Measurements from ENCODE around the gene KBTBD13. TPM values are rescaled to one million over a fixed set of nuclear protein-coding genes. Genes with fewer than 3 reads are reported as not detected.

KBTBD13 gene
- total RNA-seq, 1 donor from 2014 or later, result not detected

DNA sequence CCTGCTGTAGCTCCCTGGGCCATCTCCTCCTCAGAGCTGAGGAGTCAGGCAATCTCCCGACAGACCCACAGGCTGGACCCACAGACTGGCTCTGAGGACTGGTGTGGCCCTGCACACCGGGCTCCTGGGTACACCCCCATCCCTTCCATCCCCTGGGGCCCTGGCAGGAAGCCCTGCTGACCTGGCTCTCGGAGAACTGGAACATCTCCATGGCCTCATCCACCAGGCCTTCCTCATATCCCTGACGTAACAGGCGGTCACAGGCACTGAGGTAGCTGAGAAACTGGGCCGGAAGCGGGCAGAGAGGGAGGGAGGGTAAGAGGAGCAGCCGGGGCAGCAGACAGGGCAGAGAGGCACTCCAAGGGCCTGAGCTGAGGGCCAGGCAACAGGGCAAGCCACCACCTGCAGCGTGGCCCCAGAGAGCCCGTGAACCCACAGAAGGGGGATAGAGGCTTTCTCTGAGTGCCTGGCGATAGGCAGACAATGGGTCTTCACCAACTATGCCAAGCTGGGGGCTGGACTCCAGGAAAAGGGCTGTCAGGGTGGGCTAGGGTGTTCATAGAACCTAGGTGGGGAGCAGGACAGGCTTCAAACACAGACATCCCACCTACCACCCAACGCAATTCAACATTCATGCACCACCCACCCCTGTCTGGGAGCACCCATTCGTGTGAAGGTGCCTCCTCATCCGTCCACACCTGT lies 17.9 kb downstream of the KBTBD13 start:
- H4K20me1 ChIP-seq (ENCODE audit: low read depth), result no peaks in the 10 kb centered on the region
- Mint-ChIP-seq H3K27me3 (ENCODE audit: insufficient read depth, low read depth) (peaks cover 3% of the 10 kb centered on the region), H3K36me3 (peaks cover 15% of the 10 kb centered on the region), H3K4me3 (no peak overlapping the region), H3K4me1 (peaks cover 10% of the 10 kb centered on the region), H3K27ac (no peak overlapping the region), H3K9me3 (no peaks in the 10 kb centered on the region)
- H3K4me2 ChIP-seq, result no peak overlapping the region
- H3K79me2 ChIP-seq (ENCODE audit: low read depth), result no peaks in the 10 kb centered on the region
- TF ChIP-seq, protein P1, sequence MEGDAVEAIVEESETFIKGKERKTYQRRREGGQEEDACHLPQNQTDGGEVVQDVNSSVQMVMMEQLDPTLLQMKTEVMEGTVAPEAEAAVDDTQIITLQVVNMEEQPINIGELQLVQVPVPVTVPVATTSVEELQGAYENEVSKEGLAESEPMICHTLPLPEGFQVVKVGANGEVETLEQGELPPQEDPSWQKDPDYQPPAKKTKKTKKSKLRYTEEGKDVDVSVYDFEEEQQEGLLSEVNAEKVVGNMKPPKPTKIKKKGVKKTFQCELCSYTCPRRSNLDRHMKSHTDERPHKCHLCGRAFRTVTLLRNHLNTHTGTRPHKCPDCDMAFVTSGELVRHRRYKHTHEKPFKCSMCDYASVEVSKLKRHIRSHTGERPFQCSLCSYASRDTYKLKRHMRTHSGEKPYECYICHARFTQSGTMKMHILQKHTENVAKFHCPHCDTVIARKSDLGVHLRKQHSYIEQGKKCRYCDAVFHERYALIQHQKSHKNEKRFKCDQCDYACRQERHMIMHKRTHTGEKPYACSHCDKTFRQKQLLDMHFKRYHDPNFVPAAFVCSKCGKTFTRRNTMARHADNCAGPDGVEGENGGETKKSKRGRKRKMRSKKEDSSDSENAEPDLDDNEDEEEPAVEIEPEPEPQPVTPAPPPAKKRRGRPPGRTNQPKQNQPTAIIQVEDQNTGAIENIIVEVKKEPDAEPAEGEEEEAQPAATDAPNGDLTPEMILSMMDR (IDR thresholded peaks at IDR 0.05), result no peak
- TF ChIP-seq EZH2 (IDR thresholded peaks at IDR 0.05) (no peak), EZH2phosphoT487 (IDR thresholded peaks at IDR 0.05) (no peak)
- no peak for DNase-seq (ENCODE audit: low spot score)
- H3K4me1 ChIP-seq, result peaks cover 1% of the 10 kb centered on the region
- no peaks in the 10 kb centered on the region for H3K27me3 ChIP-seq
- H3K27ac ChIP-seq, result no peak overlapping the region
- peaks cover 3% of the 10 kb centered on the region for H3F3A ChIP-seq (ENCODE audit: low read depth)
- no peak overlapping the region for H2AFZ ChIP-seq (replicated peaks)
- H3K9me3 ChIP-seq (ENCODE audit: low read depth), result no peaks in the 10 kb centered on the region
- no peak overlapping the region for H3K4me3 ChIP-seq
- no peak overlapping the region for H3K9ac ChIP-seq
- H3K36me3 ChIP-seq, result no peaks in the 10 kb centered on the region

DNA sequence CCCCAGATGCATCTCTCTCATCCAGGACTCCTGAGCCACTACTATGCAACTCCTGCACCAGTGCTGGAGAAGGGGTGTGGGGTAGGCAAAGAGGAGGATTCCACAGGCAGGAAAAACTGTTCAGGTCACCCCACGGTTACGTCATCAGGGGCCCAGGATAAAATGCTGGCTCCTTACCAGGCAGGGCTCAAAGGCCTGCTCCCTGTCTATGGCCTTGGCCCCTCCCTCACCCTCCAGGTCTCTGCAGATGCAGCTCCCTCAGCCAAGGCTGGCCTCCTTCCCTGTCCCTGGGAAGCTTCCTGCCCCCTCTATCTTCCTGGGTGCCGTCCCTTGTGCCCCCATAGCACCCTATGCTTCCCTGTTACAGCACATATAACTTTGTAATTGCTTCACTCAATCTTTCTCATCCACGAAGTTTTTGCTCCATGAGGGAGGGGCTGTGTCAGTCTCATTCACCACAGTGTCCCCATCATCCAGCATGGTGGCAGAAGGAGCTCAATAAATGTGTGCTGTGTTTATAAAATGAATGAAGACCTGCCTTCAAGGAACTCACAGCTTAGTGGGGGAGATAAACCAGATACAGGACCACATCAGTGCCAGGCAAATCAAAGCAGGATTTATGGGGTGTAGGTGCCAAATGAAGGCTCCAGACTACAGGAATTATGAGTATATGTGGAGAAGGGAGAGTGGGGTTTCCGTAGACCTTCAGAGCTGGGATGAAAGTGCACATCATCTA lies 18.6 kb downstream of the KBTBD13 start:
- Histone ChIP-seq H3K27ac (no peak overlapping the region), H3K9me3 (ENCODE audit: low read depth) (no peaks in the 10 kb centered on the region), H3K4me1 (no peaks in the 10 kb centered on the region), H3F3A (ENCODE audit: low read depth) (no peaks in the 10 kb centered on the region), H3K79me2 (ENCODE audit: low read depth) (no peaks in the 10 kb centered on the region), H4K20me1 (ENCODE audit: low read depth) (no peaks in the 10 kb centered on the region), H3K4me2 (no peak overlapping the region), H3K9ac (no peak overlapping the region), H3K27me3 (no peaks in the 10 kb centered on the region), H2AFZ (replicated peaks) (no peak overlapping the region), H3K36me3 (no peaks in the 10 kb centered on the region), H3K4me3 (no peak overlapping the region)
- H3K9me3 Mint-ChIP-seq, result no peaks in the 10 kb centered on the region
- H3K36me3 Mint-ChIP-seq, result peaks cover 15% of the 10 kb centered on the region
- H3K27ac Mint-ChIP-seq, result peak overlapping the region; percentile 44
- no peak overlapping the region for H3K4me3 Mint-ChIP-seq
- H3K4me1 Mint-ChIP-seq, result peaks cover 9% of the 10 kb centered on the region
- DNase-seq (ENCODE audit: low spot score), result no peak
- TF ChIP-seq EZH2phosphoT487 (IDR thresholded peaks at IDR 0.05) (no peak), EZH2 (IDR thresholded peaks at IDR 0.05) (no peak)
- TF ChIP-seq, protein P1 (IDR thresholded peaks at IDR 0.05), result no peak
- H3K27me3 Mint-ChIP-seq (ENCODE audit: insufficient read depth, low read depth), result peaks cover 2% of the 10 kb centered on the region

DNA sequence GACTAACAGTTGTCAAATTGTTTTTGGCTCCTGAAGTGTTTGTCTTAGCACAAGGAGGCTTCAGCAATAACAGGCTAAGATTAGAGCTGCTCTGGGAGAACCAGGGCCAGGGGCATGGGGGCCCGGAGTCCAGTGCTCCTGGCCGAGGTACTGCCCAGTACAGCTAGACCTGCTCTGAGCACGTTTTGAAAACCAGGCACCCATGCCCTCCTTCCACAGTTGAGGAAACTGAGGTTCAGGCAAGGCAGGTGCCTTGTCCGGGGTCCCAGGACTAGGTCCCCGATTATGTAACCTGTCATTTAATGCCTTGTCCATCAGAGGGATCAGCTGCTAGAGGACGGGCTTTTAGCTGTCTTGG lies 19.2 kb downstream of the KBTBD13 start:
- no peak overlapping the region for H3K27ac ChIP-seq
- H3K27me3 ChIP-seq, result no peaks in the 10 kb centered on the region
- no peak overlapping the region for H3K4me2 ChIP-seq
- no peak overlapping the region for H3K4me3 Mint-ChIP-seq
- peaks cover 15% of the 10 kb centered on the region for H3K36me3 Mint-ChIP-seq
- H4K20me1 ChIP-seq (ENCODE audit: low read depth), result no peaks in the 10 kb centered on the region
- H3K4me1 Mint-ChIP-seq, result peaks cover 9% of the 10 kb centered on the region
- H3K9me3 Mint-ChIP-seq, result no peaks in the 10 kb centered on the region
- no peak for DNase-seq (ENCODE audit: low spot score)
- H3K9me3 ChIP-seq (ENCODE audit: low read depth), result no peaks in the 10 kb centered on the region
- no peak overlapping the region for H2AFZ ChIP-seq (replicated peaks)
- H3K27me3 Mint-ChIP-seq (ENCODE audit: insufficient read depth, low read depth), result peaks cover 2% of the 10 kb centered on the region
- H3F3A ChIP-seq (ENCODE audit: low read depth), result no peaks in the 10 kb centered on the region
- no peaks in the 10 kb centered on the region for H3K36me3 ChIP-seq
- H3K4me1 ChIP-seq, result no peaks in the 10 kb centered on the region
- H3K4me3 ChIP-seq, result no peak overlapping the region
- no peak overlapping the region for H3K27ac Mint-ChIP-seq
- TF ChIP-seq EZH2 (IDR thresholded peaks at IDR 0.05), result no peak
- no peak for TF ChIP-seq EZH2phosphoT487 (IDR thresholded peaks at IDR 0.05)
- TF ChIP-seq, protein P1 (IDR thresholded peaks at IDR 0.05), result no peak
- H3K79me2 ChIP-seq (ENCODE audit: low read depth), result no peaks in the 10 kb centered on the region
- H3K9ac ChIP-seq, result no peak overlapping the region

Measured in neural progenitor cell (in vitro differentiated cells).